NCI-H748 treated with DMSO at 0.1 percent for 48 hours (cell line): ENCODE results near the gene COQ10A.

Source experiments
- DNase-seq: peaks from one replicate; lab custom pipeline; 2025; lab: John Stamatoyannopoulos, UW

Gene COQ10A

GRCh38 chr12:56266693-56267442, at the start of gene COQ10A:
TSS of gene COQ10A (plus strand) at chr12:56266942. CDS start at chr12:56267119, 177 bp downstream.
- DNase-seq, result peak; percentile 77

GRCh38 chr12:56219840-56220239, 46.9 kb upstream of the COQ10A start:
- DNase-seq, result no peak

GRCh38 chr12:56220611-56221231, 46.0 kb upstream of the COQ10A start:
- no peak for DNase-seq

- no peak for DNase-seq
These were observed 45.4 kb upstream of the COQ10A start for GRCh38 chr12:56221232-56221756.

- peak; percentile 93 for DNase-seq
These were observed 44.8 kb upstream of the COQ10A start, which contains the start of gene RNF41 for GRCh38 chr12:56221757-56222530. TSS of gene RNF41 (minus strand) at chr12:56221922. CDS start at chr12:56214047, 7,875 bp downstream.

GRCh38 chr12:56222531-56222895, 44.2 kb upstream of the COQ10A start:
- no peak for DNase-seq

GRCh38 chr12:56223571-56224101, 43.1 kb upstream of the COQ10A start:
- DNase-seq, result no peak

GRCh38 chr12:56224102-56224701, 42.5 kb upstream of the COQ10A start, which contains the start of gene NABP2:
TSS of gene NABP2 (plus strand) at chr12:56224342. CDS start at chr12:56224857, 515 bp downstream.
- peak; percentile 97 for DNase-seq

GRCh38 chr12:56224954-56225353, 41.8 kb upstream of the COQ10A start:
- DNase-seq, result no peak

GRCh38 chr12:56229082-56229481, 37.7 kb upstream of the COQ10A start:
- DNase-seq, result no peak

- no peak for DNase-seq
These were observed 36.8 kb upstream of the COQ10A start, which contains the start of gene SLC39A5 for GRCh38 chr12:56229916-56230431. TSS of gene SLC39A5 (plus strand) at chr12:56230051. CDS start at chr12:56231275, 1,224 bp downstream.

GRCh38 chr12:56230432-56231183, 36.1 kb upstream of the COQ10A start:
- no peak for DNase-seq

GRCh38 chr12:56231184-56231582, 35.6 kb upstream of the COQ10A start:
- no peak for DNase-seq

GRCh38 chr12:56234746-56235436, 31.9 kb upstream of the COQ10A start:
- no peak for DNase-seq

GRCh38 chr12:56236091-56236490, 30.7 kb upstream of the COQ10A start:
- no peak for DNase-seq

- no peak for DNase-seq
These were observed 29.8 kb upstream of the COQ10A start for GRCh38 chr12:56236985-56237384.

- DNase-seq, result no peak
These were observed 29.2 kb upstream of the COQ10A start for GRCh38 chr12:56237552-56237951.

GRCh38 chr12:56241424-56242303, 25.1 kb upstream of the COQ10A start:
- no peak for DNase-seq

GRCh38 chr12:56242986-56243385, 23.8 kb upstream of the COQ10A start:
- DNase-seq, result no peak
